CD4-positive, alpha-beta T cell treated with Interleukin-10 for 1 hour (primary cell): Measurements from ENCODE around the gene GBGT1.

Experiments used
- DNase-seq: peaks from one replicate; pipeline ENCODE4 v3.0.0-alpha.2; 2020

GBGT1 gene

GRCh38 chr9:133124907-133125275 lies 38.8 kb downstream of the GBGT1 start:
- no peak for DNase-seq

DNA sequence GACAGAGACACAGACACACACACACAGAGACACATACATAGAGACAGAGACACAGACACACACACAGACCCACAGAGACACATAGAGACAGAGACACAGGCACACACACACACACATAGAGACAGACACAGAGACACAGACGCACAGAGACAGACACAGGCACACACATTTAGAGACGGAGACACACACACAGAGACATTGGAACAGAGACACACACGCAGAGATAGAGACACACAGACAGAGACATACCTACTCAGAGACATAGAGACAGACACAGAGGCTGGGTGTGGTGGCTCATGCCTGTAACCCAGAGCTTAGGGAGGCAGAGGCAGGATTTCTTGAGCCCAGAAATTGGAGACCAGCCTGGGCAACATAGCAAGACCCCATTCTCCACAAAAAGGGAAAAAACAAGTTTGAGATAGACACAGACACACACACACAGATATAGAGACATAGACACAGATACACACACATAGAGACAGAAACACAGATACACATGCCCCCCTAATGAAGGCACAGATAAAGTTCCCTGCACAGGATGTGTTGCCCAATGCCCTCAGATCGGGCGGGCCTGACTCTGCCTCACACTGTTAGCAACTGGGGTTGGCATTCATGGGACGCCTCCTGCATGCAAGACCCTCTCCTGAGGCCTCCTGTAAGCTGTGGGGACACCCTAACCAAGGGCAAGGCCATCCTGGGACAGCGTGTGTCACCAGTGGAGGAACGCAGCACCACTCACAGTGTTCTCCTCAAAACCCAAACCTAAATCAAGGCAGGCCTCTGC lies 39.4 kb downstream of the GBGT1 start:
- no peak for DNase-seq

DNA sequence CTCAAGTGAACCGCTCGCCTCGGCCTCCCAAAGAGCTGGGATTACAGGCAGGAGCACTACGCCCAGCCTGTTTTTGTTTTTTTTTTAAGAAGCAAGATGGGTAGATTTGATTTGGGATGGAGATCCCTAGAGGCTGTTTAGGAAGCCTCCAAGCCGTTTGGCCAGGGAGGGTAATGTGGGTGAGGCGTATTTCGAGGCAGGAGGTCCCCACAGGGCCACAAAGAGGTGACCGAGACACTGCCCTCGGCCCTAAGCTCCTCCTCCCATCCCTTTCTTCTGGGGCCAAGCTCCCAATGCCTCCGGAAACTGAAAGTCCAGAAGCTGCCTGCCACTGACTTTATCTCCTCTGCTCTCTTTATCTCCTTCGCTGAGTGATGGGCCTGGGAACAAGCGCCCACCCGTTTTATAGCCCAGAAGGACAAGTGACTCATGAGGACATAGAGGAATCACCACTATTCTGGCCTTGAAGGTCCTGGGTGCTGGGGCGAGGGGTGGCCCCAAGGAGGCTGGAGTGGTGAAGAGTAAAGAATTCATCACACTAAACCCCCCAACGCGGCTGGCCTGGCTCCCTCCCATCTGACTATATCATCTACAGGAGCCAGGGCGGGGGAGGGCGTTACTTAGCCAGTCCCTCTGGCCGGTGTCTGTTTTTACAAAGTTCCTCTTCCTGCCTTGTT lies 40.6 kb downstream of the GBGT1 start:
- no peak for DNase-seq

GRCh38 chr9:133122605-133122934 lies 41.1 kb downstream of the GBGT1 start:
- DNase-seq: no peak

DNA sequence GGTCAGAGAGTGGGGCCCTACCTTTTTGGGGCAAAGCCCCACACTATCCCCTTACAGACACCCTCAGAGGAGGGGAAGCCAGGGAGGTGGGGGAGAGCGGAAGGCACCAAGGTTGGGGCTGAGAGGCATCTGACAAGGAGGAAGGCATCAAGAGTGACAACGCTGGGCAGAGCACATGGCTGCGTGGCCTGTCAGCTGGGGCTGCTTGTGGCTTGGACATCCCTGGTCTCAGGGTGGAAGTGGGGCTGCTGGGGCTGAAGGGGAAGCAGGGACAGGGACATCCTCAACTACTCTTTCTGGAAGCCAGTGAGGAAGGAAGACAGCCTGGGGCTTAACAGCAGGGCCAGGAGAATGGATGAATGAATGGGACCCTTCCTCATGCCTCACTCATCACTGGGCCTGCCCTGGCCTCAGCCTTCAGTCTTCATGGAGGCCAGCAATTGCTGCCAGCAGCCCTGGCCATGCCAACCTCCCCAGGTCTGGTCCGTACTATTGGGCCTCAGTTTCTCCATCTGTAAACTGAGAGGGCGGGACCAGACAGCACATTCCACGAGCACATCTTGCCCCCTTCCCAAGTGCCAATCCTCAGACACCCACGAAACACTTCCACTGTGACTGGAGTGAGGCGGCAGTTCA lies 41.7 kb downstream of the GBGT1 start:
- no peak for DNase-seq

GRCh38 chr9:133121198-133121914 lies 42.4 kb downstream of the GBGT1 start, which contains the start of gene RALGDS:
Gene RALGDS (minus strand): TSS chr9:133121240. CDS start chr9:133121154, 86 bp downstream.
- DNase-seq: peak; percentile 94

DNA sequence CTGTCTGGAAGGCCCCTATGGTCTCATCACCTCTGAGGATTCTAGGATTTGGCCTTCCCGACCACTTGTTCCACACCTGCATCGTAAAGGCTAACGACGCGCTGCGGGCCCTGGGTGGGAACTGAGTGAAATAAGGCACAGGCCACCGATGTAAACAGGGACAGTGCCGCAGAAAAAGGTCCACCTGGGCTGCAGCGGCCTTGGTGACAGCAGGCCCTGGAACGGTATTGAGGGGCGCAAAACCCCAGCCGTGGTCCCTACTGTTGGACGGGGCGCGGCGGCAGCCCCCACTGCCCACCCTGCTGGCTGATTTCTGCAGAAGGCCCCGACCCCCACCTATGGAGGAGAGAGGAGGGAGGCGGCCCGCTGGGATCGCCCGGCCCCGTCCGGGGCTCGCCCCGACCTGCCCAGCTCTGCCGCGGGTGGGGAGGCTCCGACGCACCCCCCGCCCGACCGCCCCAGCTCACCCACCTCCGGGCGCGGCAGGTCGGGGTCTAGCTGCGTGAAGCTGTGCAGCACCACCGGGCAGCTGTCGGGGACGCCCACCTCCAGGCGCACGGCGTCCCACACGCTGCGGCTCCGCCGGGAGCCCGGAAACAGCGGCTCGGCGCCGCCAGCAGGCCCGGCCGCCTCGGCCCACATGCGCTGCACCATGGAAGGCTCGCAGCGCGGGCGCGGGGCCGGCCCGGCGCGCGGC lies 43.1 kb downstream of the GBGT1 start:
- no peak for DNase-seq

GRCh38 chr9:133119846-133120500 lies 43.7 kb downstream of the GBGT1 start:
- no peak for DNase-seq

GRCh38 chr9:133119103-133119845 lies 44.4 kb downstream of the GBGT1 start:
- no peak for DNase-seq

DNA sequence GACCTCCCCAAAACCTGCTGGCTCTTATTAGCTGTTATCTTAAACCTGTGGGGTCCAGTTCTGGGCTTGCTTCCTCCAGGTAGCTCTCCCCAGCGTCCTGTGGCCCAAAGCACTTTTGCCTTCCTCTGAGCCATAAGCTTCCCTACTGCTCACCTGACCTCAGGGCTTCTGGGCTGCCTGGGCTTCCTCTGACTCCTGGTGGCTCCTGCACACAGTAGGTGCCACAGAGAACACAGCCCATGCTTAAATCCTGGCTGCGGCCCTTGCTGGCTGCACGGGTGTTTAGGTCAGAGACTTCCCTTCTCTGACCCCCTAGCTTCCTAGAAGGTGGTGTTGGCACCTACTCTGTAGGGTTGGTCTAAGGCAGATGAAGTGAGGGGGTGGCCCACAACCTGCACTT lies 45.1 kb downstream of the GBGT1 start:
- DNase-seq: no peak

GRCh38 chr9:133118179-133118520 lies 45.6 kb downstream of the GBGT1 start:
- DNase-seq: no peak

DNA sequence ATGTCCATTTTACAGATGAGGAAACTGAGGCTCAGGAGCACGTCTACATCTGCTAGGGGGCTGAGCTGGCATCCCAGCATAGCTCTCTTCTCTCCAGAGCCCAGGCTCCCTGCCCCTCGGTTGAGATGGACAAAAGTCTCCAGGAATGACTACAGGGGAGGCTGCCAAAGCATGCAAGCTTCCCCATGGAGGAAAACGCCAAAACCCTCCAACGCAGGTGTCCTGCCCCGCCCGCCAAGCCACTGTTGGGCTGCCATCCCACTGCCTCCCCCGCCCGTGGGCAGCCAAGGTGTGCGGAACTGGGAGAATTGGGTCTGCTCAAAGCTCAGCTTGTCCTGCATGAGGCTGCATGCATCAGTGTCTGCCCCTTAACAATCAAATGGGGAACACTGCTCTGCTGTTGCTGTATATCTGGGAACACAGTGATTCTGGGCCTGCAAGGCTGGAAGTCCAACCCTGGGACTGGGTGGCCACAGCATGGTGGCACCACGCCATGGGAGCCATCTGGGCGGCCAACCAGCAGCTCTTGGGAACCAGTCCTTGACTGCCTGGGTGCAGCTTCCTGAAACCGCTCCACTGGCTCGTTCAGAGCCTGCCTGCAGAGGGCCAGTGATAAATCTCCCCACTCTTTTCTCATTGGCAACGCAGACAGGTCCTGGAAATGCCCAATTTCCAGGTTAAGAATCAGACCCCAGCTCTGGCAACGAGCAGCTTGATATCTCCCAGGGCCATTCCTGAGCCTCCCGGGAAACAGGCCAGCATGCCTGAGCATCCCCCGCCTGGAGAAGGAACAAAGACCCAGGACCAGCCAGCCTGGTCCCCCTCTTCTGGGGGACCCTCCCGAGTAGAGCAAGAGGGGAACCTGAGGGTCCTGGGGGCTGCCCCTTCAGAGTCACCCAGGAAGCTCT lies 46.2 kb downstream of the GBGT1 start:
- no peak for DNase-seq

DNA sequence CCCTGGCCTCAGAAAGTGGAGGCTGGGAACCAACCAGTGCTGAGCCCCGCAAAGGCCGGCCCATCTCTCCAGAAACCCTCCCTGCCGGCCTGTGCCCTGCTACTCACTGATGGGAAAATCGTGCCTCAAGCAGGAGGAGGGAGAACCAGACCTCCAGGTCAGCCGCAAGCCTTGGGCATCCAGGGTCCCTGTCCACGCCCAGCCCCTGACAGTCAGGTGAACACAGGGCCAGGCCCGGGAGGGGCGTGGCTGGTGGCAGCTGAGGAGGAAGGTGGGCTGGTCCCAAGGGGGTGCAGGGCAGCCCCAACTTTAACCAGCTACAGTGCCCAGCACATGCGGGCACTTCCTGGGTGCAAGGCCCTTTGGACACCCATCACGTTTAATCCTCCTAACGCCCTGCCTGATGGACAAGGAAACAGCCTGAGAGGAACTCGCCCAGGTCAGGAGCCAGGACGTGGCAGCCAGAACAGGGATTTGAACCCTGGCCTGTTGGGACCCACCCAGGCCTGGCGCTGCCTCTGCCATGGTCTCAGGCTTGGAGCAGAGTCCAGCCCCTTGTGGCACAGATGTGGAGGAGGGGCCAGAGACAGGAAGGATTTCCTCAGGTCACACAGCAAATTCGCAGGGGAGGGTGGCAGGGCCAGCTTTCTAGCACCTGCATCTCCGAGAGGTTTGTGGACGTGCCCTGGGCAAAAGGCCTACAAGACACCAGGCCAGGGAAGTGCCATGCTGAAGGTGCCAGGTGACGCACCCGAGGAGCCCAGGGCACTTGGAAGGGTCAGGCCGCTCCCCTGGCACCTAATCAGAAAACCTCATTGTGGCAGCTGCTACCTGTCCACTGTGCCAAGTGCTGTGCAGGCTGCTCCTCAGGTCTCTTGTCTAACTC lies 47.1 kb downstream of the GBGT1 start:
- DNase-seq: no peak

- peak; percentile 53 for DNase-seq
These were observed 47.9 kb downstream of the GBGT1 start for GRCh38 chr9:133115604-133116345.

DNA sequence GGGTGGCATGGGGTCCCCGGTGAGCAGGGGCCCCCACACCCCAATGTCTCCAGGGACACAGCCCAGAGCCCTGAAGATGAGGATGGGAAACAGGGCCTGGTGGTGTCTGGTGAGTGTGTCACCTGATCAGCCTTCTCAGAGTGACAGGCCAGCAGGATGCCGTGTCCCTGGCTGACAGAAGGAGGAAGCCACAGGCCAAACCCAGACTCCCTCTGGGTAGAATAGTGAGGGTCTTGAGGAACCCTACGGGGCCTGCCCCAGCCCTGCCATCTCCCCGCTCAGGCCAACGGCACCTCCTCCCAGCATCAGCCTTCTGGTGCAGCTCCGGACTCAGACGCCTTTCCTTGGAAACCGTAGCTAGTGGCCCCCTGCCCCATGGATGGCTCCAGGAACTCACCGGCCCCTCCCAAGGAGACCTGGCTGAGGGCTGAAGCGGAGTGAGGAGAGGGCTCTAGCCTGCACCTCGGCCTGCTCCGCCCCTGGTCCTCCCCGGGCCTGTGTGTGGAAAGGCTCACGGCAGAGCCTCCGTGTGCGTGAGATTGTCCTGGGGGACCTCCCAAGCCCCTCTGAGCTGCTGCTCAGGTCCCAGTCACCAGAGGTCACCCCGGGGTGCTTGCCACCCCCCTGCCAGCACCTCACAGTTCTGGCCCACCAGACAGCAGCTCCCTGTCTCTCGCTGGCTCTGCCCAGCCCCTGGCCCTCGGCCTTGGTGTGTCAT lies 48.7 kb downstream of the GBGT1 start:
- DNase-seq: no peak

DNA sequence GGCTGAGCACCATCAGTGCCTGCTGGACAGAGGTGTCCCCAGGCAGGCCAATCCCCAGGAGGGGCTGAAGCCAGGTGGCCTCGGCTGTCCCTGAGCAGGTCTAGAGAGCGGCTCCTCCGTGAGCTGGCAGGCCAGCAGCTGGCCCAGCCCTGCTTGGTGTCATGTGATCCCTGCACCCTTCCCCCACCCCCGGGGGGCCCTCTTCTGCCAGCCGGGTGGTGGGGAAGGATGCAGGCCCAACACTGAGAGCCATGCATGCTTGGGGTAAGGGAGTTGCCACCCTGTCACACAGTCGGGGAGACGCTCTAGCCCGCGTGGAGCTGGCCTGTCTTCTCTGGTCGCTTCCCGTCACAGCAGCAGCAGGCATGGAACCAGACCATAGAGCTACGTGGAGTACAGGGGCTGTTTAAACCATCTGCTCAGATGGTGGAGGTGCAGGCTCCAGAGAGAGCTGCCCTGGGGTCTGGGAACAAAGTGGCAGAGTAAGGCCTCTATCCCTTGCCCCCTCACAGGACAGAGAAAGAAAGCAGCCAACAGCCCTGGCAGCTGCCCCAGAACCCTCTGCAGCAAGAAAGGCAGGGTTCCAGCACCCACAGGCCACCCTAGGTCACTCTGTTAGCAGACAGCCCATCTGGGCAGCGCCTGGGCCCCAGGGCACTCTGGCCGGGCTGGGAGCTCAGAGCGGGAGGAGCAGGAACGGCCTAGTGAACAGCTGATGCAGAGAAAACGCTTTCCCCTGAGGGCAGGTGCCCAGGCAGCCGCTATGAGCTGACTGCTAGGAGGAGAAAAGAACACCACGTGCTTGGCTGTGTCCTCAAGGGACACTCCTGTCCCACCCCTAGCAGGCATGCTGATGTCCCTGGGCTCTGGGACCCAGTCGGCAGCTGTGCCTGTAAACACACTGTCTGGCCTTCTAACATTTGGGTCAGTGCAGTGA lies 49.5 kb downstream of the GBGT1 start:
- no peak for DNase-seq
